Stimulated activated CD4-positive, alpha-beta T cell treated with anti-CD3 and anti-CD28 coated beads, Interleukin-12 subunit alpha, Interleukin-12 subunit beta, amount 100 ng/mL, for 24 hours (primary cell): Measurements from ENCODE around the gene DLGAP3.

ENCODE experiments used
- DNase-seq, 2 experiments: peaks; one replicate each; pipeline ENCODE4 v3.0.0-alpha.2; 2020; ENCODE audit warnings: low read depth in 2 of 2

DLGAP3 gene

GRCh38 chr1:34928699-34929496 lies 552 bp downstream of the DLGAP3 start:
- DNase-seq, result no peak

- DNase-seq, result no peak
Measured at GRCh38 chr1:34928066-34928696, 1.3 kb downstream of the DLGAP3 start.

DNA sequence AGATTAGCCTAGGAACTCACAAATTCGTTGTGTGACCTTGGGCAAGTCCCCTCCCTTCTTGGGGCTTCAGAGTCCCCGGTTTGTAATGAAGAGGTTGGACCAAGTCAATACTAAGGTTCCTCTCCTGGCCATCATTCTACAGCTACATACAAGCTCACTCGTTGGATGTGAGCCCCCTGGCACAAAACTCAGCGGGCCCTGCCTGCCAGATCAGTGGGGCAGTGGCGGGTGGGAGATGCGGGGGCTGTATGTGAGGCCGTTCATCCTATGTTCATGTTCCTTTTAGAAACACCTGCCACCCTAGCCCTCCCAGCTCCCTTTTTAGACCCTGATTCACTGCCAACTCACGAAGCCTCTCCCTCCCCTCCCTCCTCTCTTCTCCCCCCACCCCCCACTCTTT lies 2.1 kb downstream of the DLGAP3 start:
- DNase-seq, result no peak

DNA sequence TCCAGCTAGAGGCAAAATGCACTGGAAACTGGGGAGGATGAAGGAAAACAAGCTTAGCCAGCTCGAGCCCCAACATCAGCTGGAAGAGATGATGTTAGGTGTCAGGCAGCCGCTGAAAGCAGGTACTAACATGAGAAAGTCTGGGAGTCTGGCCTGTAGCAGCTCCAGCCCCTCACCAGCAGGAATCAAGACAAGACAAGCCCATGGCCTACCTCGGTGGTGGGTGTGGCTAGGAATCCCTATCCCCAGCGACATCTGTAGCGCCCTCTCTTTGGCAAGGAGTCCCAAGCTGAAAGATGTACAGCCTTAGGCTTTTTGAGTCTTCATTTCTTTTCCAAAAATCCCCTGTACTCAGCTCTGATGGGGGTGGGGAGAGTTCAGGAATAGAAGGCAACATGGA lies 2.6 kb downstream of the DLGAP3 start:
- DNase-seq, result no peak

DNA sequence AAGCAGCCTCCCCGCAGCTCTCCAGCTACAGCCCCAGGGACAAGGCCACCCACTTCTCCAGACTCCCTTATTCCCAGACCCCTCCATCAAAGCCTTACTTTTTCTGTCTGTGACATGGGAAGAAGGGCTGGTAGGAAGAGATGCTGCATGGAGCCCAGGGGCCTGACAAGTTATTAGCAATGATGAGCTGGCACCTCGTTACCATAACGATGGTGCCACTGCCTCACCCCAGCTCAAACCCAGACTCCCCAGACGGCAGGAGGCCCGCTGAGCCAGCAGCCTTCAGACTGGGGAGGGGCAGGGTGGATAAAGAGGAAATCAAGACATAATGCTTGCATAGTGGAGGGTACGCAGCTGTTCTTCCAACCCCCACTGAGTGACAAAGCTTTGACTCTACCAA lies 3.3 kb downstream of the DLGAP3 start:
- DNase-seq, result no peak

DNA sequence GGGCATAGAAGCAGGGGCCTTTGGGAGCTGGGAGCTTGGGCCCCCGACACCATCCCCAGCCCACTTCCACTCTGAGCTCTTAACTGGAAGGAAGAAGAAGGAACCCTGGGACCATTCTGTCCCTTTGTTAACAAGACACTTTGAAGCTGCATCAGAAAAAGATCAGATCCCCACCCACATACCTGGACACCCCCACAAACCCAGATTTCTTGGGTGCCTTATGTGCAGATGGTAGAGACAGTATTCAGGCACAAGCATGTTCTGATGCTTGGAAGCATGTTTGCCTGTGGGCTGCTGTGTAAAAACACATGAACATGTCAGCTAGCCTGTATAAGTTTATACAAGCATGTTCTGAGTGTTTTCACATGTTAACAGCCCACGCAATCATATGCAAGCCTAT lies 3.7 kb downstream of the DLGAP3 start:
- no peak for DNase-seq

- peak in 1 of 2 experiments; percentile 38 for DNase-seq
Measured at GRCh38 chr1:34924759-34925555, 4.5 kb downstream of the DLGAP3 start.

- no peak for DNase-seq
Measured at GRCh38 chr1:34923490-34923889, 6.0 kb downstream of the DLGAP3 start.

- no peak for DNase-seq
Measured at GRCh38 chr1:34918977-34919561, 10.4 kb downstream of the DLGAP3 start.

GRCh38 chr1:34918386-34918976 lies 11.0 kb downstream of the DLGAP3 start:
- no peak for DNase-seq

DNA sequence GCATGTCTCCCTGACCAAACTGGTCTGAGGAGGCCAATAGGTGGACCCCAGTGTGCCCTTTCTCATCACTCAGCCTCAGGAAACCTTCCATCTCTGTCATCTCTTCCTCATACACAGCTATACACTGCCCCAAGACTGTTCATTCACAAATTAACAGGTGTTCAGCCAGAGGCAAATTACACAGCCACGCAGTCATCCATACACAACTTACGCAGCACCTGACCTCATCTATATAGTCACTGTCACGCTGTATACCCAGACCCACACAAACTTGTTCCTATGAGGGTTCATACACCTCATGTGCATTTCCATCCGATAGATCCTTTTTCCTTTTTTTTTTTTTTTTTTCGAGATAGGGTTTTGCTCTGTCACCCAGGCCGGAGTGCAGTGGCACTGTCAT lies 12.4 kb downstream of the DLGAP3 start:
- no peak for DNase-seq

- DNase-seq, result no peak
Measured at GRCh38 chr1:34916104-34916503, 13.3 kb downstream of the DLGAP3 start.

DNA sequence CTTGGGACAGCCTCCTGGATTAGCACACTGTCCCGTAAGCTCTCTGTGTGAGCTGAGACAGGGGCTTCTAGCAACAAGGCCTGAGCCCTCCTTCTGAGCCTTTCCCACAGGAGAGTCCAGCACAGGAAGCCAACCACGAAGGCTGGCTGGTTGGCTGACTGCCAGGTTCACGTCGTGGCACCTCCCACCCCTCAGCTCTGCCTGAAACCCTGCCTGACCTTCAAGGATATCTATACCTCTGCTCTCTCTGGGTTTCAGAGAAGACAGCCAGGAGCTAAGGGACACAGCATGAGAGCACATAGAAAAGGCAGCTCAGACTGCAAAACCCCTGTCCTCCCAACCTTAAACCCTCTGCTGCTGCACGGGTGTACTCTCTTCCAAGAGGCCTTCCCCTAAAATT lies 13.9 kb downstream of the DLGAP3 start:
- DNase-seq, result no peak

- no peak for DNase-seq
Measured at GRCh38 chr1:34914958-34915357, 14.5 kb downstream of the DLGAP3 start.

DNA sequence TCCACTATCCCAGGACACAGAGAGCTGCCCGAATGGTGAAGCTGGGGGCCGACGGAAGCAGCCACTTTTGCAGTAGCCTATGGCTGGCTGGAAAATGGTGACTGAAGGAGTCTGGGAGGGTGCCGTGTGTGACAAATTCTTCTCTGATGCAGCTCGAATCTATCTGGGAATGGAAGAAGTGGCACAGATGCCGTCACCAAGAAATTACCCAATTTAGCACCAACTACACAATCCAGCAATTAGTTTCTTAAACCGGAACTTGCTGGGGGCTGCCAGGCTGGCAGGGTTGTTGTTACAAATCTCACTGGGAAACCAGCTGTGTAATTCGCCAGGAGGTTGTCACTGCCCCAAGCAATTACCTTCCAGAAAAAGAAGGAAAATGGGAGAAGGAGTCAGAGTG lies 18.0 kb downstream of the DLGAP3 start:
- no peak for DNase-seq

DNA sequence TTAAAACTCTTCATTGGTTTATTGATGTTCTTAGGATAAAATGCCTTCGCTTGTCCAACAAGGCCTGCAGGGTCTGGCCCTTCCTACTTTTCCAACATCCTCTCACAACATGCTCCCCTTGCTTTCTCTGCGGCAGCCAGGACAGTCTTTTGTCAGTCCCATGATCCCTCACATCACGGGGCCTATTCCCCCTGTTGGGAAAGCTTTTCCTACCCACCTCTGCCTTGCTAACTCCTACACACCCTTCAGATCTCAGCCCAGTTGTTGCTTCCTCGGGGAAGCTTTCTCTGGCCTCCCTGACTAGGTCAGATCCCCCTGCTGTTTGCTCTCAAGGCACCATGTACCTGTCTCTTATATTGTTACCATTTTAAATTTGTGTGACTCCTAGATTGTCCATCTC lies 19.0 kb downstream of the DLGAP3 start:
- no peak for DNase-seq

DNA sequence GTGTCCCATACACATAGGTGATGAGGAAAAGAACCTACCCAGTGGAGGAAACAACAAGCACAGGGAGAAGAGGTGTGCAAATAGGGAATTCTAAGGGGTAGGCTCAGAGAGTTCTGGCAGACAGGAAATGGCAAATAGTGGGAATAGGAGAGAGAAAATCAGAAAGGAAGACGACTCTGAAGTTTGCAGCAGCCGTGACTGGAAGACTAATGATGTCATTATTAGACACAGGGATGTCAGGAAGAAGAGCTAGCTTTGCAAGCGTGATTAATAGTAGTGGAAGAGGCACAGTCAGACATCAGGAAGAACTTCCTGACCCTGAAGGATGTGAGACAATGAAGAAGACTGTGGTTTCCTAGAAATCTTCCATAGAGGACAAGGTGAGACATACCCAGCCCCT lies 21.1 kb downstream of the DLGAP3 start:
- no peak for DNase-seq

DNA sequence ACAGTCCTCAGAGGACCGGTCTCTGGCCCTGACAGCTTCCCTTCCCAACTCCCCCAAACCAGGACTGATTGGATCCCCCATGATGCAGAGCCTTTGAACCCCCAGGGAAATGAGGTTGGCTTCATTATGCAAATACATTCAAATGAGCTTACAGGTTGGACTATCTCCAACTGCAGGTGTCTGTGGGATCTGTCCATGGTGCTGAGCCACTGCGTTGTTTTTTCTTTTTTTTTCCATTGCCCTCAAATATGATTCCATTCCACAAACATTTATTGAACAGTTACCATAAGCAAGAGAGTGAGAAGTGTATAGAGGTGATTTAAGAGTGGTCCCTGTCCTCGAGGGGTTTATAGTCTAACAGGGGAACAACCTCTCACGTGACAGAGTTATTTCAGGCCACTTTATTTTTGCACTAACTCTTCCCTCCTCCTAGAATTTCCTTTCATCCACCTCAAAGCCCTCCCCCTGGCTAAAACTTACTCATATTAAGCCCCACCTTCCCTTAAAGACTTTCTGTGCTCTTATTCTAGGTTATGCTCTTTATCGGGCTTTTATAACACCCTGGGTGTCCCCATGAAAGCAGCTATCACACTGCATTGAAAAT lies 21.9 kb downstream of the DLGAP3 start:
- DNase-seq, result no peak

- DNase-seq, result no peak
Measured at GRCh38 chr1:34906756-34907155, 22.7 kb downstream of the DLGAP3 start.

GRCh38 chr1:34906222-34906621 lies 23.2 kb downstream of the DLGAP3 start:
- no peak for DNase-seq

GRCh38 chr1:34905098-34905459 lies 24.4 kb downstream of the DLGAP3 start:
- DNase-seq, result no peak
